WI38 (cell line): Measurements from ENCODE around the gene MCMBP.
"Not testable (repeated sequence)": the region's sequence is repeated elsewhere in the genome, so short reads cannot be mapped to it uniquely, and the experiment has no call there.

Experiments used
- H3K4me3 ChIP-seq: 2 replicates; pipeline ENCODE4 v1.5.1; 2011; ENCODE audit warnings: low read depth, mild to moderate bottlenecking, control low read depth, low read length
- CTCF ChIP-seq: IDR thresholded peaks from 2 replicates; pipeline ENCODE4 v1.5.1; 2012; ENCODE audit warnings: low read depth, mild to moderate bottlenecking, control low read depth, low read length

Gene MCMBP

DNA sequence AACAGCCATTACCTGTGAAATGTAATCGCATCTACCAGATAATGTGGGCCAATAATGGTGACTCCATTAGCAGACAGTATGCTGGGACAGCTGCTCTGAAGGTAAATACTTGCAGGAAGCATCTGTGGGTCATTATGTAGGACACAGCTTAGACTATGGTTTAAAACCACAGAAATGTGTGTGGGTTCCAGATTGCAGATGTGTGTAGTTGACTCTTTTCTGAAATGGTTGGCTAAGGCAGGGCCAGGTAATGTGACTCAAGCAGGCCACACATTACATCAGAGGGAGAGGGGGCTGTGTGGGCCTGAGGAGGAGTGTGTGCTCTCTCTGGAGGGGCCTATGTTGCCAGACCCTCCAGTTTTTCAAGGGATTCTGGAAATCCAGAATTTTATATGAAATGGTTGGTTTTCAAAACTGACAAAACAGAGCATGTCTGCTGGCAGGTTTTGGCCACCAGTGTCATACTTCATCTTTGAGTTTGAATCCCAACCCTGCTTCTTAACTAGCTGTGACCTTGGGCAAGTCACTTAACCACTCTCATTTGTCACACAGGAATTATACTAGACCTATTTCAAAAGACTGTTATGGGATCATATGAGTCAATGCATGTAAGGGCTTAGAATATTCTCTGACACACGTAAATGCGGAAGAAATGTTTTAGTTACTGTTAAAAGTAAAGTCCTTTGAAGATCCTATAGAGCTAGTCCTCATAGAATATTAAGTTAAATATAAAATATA is 64.5 kb downstream of the MCMBP start:
- TF ChIP-seq CTCF: no peak
- H3K4me3 ChIP-seq: no peak overlapping the region

DNA sequence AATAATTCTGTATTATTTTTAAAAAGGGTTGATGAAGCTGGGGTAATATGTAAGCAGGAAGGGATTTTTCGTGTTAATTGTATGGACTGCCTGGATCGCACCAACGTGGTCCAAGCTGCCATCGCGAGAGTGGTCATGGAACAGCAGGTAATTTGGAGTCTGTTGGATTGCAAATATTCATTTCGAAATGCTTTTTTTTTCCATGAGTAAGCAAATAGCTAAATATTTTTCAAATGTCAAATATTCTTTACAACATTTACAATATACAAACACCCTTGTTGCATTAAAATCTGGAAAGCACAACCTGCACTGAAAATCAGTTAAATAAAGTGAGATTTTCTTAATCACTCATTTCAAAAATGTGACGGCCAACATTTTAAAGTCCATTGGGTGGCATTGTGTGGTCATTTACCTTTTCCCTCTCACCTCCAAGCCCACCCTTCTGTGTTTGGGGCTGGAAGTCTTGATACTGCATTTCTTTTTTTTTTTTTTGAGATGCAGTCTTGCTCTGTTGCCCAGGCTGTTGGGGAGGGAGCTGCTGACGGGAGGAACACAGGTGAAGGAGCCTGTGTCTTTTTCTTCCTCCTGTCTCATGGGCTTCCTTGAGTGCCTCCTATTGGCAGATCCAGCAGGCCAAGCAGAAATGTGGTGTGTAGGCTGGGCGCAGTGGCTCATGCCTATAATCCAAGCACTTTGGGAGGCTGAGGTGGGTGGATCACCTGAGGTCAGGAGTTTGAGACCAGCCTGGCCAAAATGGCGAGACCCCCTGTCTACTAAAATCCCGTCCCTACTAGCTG is 66.1 kb downstream of the MCMBP start:
- H3K4me3 ChIP-seq: no peak overlapping the region
- TF ChIP-seq CTCF: no peak

DNA sequence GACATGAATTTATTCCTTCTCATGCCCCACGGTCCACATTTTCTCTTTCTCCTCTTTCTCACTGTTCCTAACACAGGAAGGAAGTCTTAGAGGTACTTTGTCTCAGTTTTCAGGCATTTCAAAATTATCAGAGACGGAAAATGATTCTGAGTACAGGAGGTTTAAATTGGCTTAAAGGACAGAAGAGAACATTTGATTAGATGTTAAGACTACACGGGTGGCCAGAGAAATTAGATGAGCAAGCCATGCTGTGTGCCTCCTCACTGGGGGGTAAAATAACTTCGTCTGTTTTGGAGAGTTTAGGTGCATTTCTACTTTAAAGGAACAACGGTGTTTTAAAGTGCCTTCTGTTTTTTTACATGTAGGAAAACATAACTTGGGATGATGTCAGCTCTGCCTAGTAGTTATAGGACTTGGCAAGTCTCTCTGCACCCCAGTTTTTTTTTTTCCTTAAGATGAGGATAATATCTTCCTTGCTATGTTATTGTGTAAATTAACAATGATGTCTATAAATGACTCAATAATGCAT is 66.9 kb downstream of the MCMBP start:
- no peak overlapping the region for H3K4me3 ChIP-seq
- no peak for TF ChIP-seq CTCF

DNA sequence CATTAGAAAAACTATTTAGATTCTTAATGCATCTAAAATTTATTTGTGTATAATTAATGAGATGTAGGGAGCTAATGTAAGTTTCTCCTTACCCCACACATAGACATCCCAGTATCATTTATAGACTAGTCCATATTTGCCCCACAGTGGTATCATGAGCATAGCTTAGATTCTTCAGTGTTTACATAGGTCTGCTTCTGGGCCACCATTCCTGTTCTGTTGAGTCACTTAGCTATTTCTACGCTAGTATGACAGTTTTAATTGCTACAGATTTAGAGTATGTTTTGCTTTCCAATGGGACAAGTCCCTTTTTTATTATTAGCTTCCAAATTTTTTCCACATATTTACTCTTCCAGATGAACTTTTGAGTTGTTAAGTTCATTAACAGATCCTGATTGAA is 69.4 kb downstream of the MCMBP start:
- H3K4me3 ChIP-seq: no peak overlapping the region
- TF ChIP-seq CTCF: no peak

- H3K4me3 ChIP-seq: no peak overlapping the region
- no peak for TF ChIP-seq CTCF
These were observed 70.6 kb downstream of the MCMBP start for GRCh38 chr10:119801998-119802538.

GRCh38 chr10:119801176-119801575 is 71.5 kb downstream of the MCMBP start:
- no peak overlapping the region for H3K4me3 ChIP-seq
- TF ChIP-seq CTCF: no peak

GRCh38 chr10:119796039-119796438 is 76.6 kb downstream of the MCMBP start:
- no peak for TF ChIP-seq CTCF

GRCh38 chr10:119795101-119795500 is 77.5 kb downstream of the MCMBP start:
- H3K4me3 ChIP-seq: not testable (repeated sequence)

More at GRCh38 chr10:119796039-119796438, 76.6 kb downstream of the MCMBP start:
- H3K4me3 ChIP-seq: no peak overlapping the region
